Measurements from ENCODE around the gene AFTPH. TPM values are rescaled to one million over a fixed set of nuclear protein-coding genes. Genes with fewer than 3 reads are reported as not detected.

AFTPH gene
- total RNA-seq, result 12.3 TPM
- long read RNA-seq, full-length matches to known transcripts, result 14 of 28 reads
- long read RNA-seq, partial matches to known transcripts, result 1 of 28 reads
- long read RNA-seq, other reads (novel, unspliced or antisense), result 13 of 28 reads

- intact Hi-C loops (cut with DNase I), result loop anchor here (5.0 kb wide), 2 partner anchors 38 to 343 kb away; no protein-coding TSS in a partner anchor
- peak; percentile 99 for ATAC-seq (ENCODE audit: poor library complexity)
- peak; percentile 99 for DNase-seq
Observed at GRCh38 chr2:64523666-64524603, at the start of gene AFTPH. TSS of gene AFTPH (plus strand) at chr2:64524328. CDS start at chr2:64551475, 27,147 bp downstream.

- no peak for DNase-seq
- no peak for ATAC-seq (ENCODE audit: poor library complexity)
- intact Hi-C loops (cut with DNase I), result no loop called here
Observed at GRCh38 chr2:64474636-64475035, 49.5 kb upstream of the AFTPH start.

GRCh38 chr2:64477037-64477436 lies 47.1 kb upstream of the AFTPH start:
- DNase-seq (no peak), ATAC-seq (ENCODE audit: poor library complexity) (no peak)
- intact Hi-C loops (cut with DNase I), result no loop called here

- ATAC-seq (ENCODE audit: poor library complexity) (no peak), DNase-seq (no peak)
- intact Hi-C loops (cut with DNase I), result no loop called here
Observed at GRCh38 chr2:64477979-64478378, 46.1 kb upstream of the AFTPH start.

GRCh38 chr2:64478502-64479230 lies 45.5 kb upstream of the AFTPH start:
- DNase-seq (no peak), ATAC-seq (ENCODE audit: poor library complexity) (no peak)
- intact Hi-C loops (cut with DNase I), result no loop called here

- intact Hi-C loops (cut with DNase I), result loop anchor here (10.0 kb wide), 1 partner anchor 435 kb away; no protein-coding TSS in a partner anchor
- DNase-seq (no peak), ATAC-seq (ENCODE audit: poor library complexity) (no peak)
Observed at GRCh38 chr2:64479259-64480117, 44.6 kb upstream of the AFTPH start.

- DNase-seq (no peak), ATAC-seq (ENCODE audit: poor library complexity) (no peak)
- intact Hi-C loops (cut with DNase I), result loop anchor here (10.0 kb wide), 1 partner anchor 437 kb away; no protein-coding TSS in a partner anchor
Observed at GRCh38 chr2:64481665-64482064, 42.5 kb upstream of the AFTPH start.

GRCh38 chr2:64482243-64482642 lies 41.9 kb upstream of the AFTPH start:
- DNase-seq, result no peak
- ATAC-seq (ENCODE audit: poor library complexity), result no peak
- intact Hi-C loops (cut with DNase I), result loop anchor here (10.0 kb wide), 1 partner anchor 437 kb away; no protein-coding TSS in a partner anchor

- DNase-seq, result no peak
- intact Hi-C loops (cut with DNase I), result loop anchor here (10.0 kb wide), 1 partner anchor 438 kb away; no protein-coding TSS in a partner anchor
Observed at GRCh38 chr2:64482765-64483504, 41.2 kb upstream of the AFTPH start.

GRCh38 chr2:64485331-64485730 lies 38.8 kb upstream of the AFTPH start:
- DNase-seq, result no peak
- intact Hi-C loops (cut with DNase I), result loop anchor here (10.0 kb wide), 1 partner anchor 441 kb away; no protein-coding TSS in a partner anchor
- no peak for ATAC-seq (ENCODE audit: poor library complexity)

More at GRCh38 chr2:64482765-64483504, 41.2 kb upstream of the AFTPH start:
- ATAC-seq (ENCODE audit: poor library complexity), result no peak

- peak; percentile 79 for ATAC-seq (ENCODE audit: poor library complexity)
- intact Hi-C loops (cut with DNase I), result loop anchor here (10.0 kb wide), 1 partner anchor 441 kb away; no protein-coding TSS in a partner anchor
- DNase-seq, result peak; percentile 54
Observed at GRCh38 chr2:64485961-64486360, 38.2 kb upstream of the AFTPH start.

GRCh38 chr2:64487256-64488049 lies 36.7 kb upstream of the AFTPH start:
- intact Hi-C loops (cut with DNase I), result loop anchor here (2.0 to 10.0 kb wide), 2 partner anchors 157 to 443 kb away; no protein-coding TSS in a partner anchor
- DNase-seq, result no peak
- peak; percentile 40 for ATAC-seq (ENCODE audit: poor library complexity)

GRCh38 chr2:64488050-64488974 lies 35.8 kb upstream of the AFTPH start:
- DNase-seq (peak; percentile 72), ATAC-seq (ENCODE audit: poor library complexity) (peak; percentile 73)
- intact Hi-C loops (cut with DNase I), result loop anchor here (2.0 to 10.0 kb wide), 2 partner anchors 158 to 444 kb away; no protein-coding TSS in a partner anchor

GRCh38 chr2:64489081-64489751 lies 34.9 kb upstream of the AFTPH start:
- intact Hi-C loops (cut with DNase I), result loop anchor here (2.0 to 10.0 kb wide), 2 partner anchors 158 to 444 kb away; no protein-coding TSS in a partner anchor
- no peak for DNase-seq
- no peak for ATAC-seq (ENCODE audit: poor library complexity)

GRCh38 chr2:64491426-64491825 lies 32.7 kb upstream of the AFTPH start:
- ATAC-seq (ENCODE audit: poor library complexity) (no peak), DNase-seq (no peak)

More at GRCh38 chr2:64491426-64491825, 32.7 kb upstream of the AFTPH start:
- intact Hi-C loops (cut with DNase I), result no loop called here
